ENCODE data around the gene MVK. TPM values are rescaled to one million over a fixed set of nuclear protein-coding genes. Genes with fewer than 3 reads are reported as not detected.
A peak's percentile ranks its signal among the peaks of the same experiment; 100 is the strongest.

Gene MVK
- total and polyA plus RNA-seq, 2 experiments from 2014 or later, result 16.7 to 40.1 TPM

DNA sequence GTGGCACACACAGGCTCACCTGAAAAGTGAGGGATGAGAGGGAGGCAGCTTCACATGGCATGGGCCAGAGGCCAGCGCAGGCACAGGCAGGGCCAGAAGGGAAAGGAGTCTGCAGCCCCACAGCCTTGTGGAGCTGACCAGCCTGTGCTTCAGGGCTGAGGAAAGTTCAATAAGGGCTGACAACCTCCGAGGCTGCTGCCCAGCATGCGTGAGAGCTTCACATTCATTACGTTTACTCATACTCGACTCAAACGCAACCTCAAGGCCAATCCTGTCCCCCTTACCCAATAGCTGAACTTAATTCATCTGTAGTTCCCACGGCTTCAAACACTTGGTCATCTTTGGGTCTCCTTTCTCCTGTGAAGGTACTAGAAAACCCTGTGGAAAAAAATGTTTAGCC is 5.1 kb upstream of the MVK start (continued):
- no peak for TF ChIP-seq REST (IDR thresholded peaks at IDR 0.05; ENCODE audit: unreplicated experiment)
- no peak for TF ChIP-seq ZNF331 (CRISPR knock-in tag; IDR thresholded peaks at IDR 0.05; ENCODE audit: low read depth)
- TF ChIP-seq POLR2AphosphoS5 (IDR thresholded peaks at IDR 0.05; ENCODE audit: low read depth), result no peak
- TF ChIP-seq, protein P1, sequence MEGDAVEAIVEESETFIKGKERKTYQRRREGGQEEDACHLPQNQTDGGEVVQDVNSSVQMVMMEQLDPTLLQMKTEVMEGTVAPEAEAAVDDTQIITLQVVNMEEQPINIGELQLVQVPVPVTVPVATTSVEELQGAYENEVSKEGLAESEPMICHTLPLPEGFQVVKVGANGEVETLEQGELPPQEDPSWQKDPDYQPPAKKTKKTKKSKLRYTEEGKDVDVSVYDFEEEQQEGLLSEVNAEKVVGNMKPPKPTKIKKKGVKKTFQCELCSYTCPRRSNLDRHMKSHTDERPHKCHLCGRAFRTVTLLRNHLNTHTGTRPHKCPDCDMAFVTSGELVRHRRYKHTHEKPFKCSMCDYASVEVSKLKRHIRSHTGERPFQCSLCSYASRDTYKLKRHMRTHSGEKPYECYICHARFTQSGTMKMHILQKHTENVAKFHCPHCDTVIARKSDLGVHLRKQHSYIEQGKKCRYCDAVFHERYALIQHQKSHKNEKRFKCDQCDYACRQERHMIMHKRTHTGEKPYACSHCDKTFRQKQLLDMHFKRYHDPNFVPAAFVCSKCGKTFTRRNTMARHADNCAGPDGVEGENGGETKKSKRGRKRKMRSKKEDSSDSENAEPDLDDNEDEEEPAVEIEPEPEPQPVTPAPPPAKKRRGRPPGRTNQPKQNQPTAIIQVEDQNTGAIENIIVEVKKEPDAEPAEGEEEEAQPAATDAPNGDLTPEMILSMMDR (conservative IDR thresholded peaks at IDR 0.05; ENCODE audit: low read depth in 2 of 2), result no peak
- TF ChIP-seq EZH2phosphoT487 (IDR thresholded peaks at IDR 0.05; ENCODE audit: unreplicated experiment), result no peak
- no peak for TF ChIP-seq EZH2 (IDR thresholded peaks at IDR 0.05; ENCODE audit: low read depth, unreplicated experiment)
- TF ChIP-seq ZNF114 (CRISPR knock-in tag; IDR thresholded peaks at IDR 0.05), result no peak

DNA sequence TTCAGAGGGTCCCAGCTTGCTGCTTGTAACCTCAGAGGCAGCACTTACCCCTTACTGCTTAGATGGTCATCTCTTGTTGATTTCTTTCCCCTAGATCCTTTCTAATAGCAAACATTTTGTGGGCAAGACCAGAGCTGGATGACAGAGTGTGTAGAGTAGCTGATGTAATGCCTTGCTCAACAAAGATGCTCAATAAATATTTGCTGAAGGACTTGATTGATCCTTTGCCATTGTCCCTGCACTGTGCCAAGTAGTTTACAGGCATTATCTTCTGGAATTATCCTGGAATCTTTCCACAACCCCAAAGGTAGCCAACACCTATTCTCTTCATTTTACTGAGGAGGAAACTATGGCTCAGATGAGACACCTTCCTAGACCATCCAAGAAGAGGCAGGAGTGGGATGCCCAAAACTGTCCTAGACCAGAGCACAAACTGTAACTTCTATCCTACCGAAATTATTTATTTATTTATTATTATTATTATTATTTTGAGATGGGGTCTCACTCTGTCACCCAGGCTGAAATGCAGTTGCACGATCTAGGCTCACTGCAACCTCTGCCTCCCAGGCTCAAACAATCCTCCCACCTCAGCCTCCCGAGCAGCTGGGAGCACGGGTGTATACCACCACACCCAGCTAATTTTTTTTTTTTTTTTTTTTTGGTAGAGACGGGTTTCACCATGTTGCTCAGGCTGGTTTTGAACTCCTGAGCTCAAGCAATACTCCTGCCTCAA is 1.7 kb upstream of the MVK start:
- peak overlapping the region; percentile 77 for H3K4me2 ChIP-seq
- no peak overlapping the region for H3K27ac ChIP-seq (ENCODE audit: low read depth)
- Mint-ChIP-seq H3K9me3 (no peaks in the 10 kb centered on the region), H3K27me3 (ENCODE audit: insufficient read depth, low read depth, poor library complexity) (peaks cover 9% of the 10 kb centered on the region), H3K4me3 (no peak overlapping the region; the same call in 2 of the 3 replicates), H3K36me3 (ENCODE audit: low read depth) (peaks cover 26% of the 10 kb centered on the region), H3K27ac (no peak overlapping the region), H3K4me1 (peaks cover 16% of the 10 kb centered on the region)
- no peaks in the 10 kb centered on the region for H3F3A ChIP-seq (replicated peaks; ENCODE audit: low read depth)
- DNase-seq (ENCODE audit: low spot score) (no peak), ATAC-seq (no peak)
- H3K4me1 ChIP-seq (ENCODE audit: insufficient read depth), result peaks cover 14% of the 10 kb centered on the region; the same call in 1 of the 2 replicates
- H3K36me3 ChIP-seq (ENCODE audit: insufficient read depth), result peaks cover 14% of the 10 kb centered on the region
- H3K9me2 ChIP-seq (ENCODE audit: insufficient read depth), result peaks cover 5% of the 10 kb centered on the region; the same call in 1 of the 2 replicates
- H3K79me2 ChIP-seq (replicated peaks; ENCODE audit: insufficient read depth), result peaks cover 20% of the 10 kb centered on the region
- H2AFZ ChIP-seq, result no peak overlapping the region
- peak overlapping the region; percentile 78; the same call in 1 of the 2 replicates for H3K4me3 ChIP-seq
- no peaks in the 10 kb centered on the region for H4K20me1 ChIP-seq (replicated peaks; ENCODE audit: insufficient read depth)
- H3K27me3 ChIP-seq (ENCODE audit: insufficient read depth), result no peaks in the 10 kb centered on the region
- no peak for TF ChIP-seq REST (IDR thresholded peaks at IDR 0.05; ENCODE audit: unreplicated experiment)
- TF ChIP-seq, protein P2, sequence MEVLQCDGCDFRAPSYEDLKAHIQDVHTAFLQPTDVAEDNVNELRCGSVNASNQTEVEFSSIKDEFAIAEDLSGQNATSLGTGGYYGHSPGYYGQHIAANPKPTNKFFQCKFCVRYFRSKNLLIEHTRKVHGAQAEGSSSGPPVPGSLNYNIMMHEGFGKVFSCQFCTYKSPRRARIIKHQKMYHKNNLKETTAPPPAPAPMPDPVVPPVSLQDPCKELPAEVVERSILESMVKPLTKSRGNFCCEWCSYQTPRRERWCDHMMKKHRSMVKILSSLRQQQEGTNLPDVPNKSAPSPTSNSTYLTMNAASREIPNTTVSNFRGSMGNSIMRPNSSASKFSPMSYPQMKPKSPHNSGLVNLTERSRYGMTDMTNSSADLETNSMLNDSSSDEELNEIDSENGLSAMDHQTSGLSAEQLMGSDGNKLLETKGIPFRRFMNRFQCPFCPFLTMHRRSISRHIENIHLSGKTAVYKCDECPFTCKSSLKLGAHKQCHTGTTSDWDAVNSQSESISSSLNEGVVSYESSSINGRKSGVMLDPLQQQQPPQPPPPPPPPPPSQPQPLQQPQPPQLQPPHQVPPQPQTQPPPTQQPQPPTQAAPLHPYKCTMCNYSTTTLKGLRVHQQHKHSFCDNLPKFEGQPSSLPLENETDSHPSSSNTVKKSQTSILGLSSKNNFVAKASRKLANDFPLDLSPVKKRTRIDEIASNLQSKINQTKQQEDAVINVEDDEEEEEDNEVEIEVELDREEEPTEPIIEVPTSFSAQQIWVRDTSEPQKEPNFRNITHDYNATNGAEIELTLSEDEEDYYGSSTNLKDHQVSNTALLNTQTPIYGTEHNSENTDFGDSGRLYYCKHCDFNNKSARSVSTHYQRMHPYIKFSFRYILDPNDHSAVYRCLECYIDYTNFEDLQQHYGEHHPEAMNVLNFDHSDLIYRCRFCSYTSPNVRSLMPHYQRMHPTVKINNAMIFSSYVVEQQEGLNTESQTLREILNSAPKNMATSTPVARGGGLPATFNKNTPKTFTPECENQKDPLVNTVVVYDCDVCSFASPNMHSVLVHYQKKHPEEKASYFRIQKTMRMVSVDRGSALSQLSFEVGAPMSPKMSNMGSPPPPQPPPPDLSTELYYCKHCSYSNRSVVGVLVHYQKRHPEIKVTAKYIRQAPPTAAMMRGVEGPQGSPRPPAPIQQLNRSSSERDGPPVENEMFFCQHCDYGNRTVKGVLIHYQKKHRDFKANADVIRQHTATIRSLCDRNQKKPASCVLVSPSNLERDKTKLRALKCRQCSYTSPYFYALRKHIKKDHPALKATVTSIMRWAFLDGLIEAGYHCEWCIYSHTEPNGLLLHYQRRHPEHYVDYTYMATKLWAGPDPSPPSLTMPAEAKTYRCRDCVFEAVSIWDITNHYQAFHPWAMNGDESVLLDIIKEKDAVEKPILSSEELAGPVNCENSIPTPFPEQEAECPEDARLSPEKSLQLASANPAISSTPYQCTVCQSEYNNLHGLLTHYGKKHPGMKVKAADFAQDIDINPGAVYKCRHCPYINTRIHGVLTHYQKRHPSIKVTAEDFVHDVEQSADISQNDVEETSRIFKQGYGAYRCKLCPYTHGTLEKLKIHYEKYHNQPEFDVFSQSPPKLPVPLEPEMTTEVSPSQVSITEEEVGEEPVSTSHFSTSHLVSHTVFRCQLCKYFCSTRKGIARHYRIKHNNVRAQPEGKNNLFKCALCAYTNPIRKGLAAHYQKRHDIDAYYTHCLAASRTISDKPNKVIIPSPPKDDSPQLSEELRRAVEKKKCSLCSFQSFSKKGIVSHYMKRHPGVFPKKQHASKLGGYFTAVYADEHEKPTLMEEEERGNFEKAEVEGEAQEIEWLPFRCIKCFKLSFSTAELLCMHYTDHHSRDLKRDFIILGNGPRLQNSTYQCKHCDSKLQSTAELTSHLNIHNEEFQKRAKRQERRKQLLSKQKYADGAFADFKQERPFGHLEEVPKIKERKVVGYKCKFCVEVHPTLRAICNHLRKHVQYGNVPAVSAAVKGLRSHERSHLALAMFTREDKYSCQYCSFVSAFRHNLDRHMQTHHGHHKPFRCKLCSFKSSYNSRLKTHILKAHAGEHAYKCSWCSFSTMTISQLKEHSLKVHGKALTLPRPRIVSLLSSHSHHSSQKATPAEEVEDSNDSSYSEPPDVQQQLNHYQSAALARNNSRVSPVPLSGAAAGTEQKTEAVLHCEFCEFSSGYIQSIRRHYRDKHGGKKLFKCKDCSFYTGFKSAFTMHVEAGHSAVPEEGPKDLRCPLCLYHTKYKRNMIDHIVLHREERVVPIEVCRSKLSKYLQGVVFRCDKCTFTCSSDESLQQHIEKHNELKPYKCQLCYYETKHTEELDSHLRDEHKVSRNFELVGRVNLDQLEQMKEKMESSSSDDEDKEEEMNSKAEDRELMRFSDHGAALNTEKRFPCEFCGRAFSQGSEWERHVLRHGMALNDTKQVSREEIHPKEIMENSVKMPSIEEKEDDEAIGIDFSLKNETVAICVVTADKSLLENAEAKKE (CRISPR knock-in tag; IDR thresholded peaks at IDR 0.05), result no peak
